Brain microvascular endothelial cell (primary cell): Measurements from ENCODE around the gene NPNT.

Experiments used
- DNase-seq: peaks from one replicate; pipeline ENCODE4 v3.0.0-alpha.2; 2020
- H3K27ac ChIP-seq: fragments of 250-450 bp; sonication (Bioruptor Pico); 2 replicates; pipeline ENCODE4 v1.5.1; 2020; ENCODE audit warnings: mild to moderate bottlenecking, moderate library complexity
- H3K27me3 ChIP-seq: fragments of 250-450 bp; sonication (Bioruptor Pico); replicated peaks from 2 replicates; pipeline ENCODE4 v1.5.1; 2020; ENCODE audit warnings: mild to moderate bottlenecking
- H3K36me3 ChIP-seq: fragments of 250-450 bp; sonication (Bioruptor Pico); replicated peaks from 2 replicates; pipeline ENCODE4 v1.5.1; 2020; ENCODE audit warnings: mild to moderate bottlenecking
- H3K4me3 ChIP-seq: 2 replicates; pipeline ENCODE4 v1.5.1; 2011; ENCODE audit warnings: low read depth, mild to moderate bottlenecking, control low read depth, low read length, moderate library complexity
- in situ Hi-C: cut with HindIII; loops from 2 replicates; pipeline ENCODE4 v1.10.0; 2017; ENCODE audit warnings: low sequenced_read_pairs, low pct_ligation_motif_present
- TF ChIP-seq, protein P1 (sequence below): IDR thresholded peaks from 2 replicates; pipeline ENCODE4 v1.5.1; 2011; ENCODE audit warnings: low read depth, mild to moderate bottlenecking, moderate library complexity, low read length, control low read depth, inconsistent platforms; ENCODE audit errors: missing control alignments

The NPNT gene

DNA sequence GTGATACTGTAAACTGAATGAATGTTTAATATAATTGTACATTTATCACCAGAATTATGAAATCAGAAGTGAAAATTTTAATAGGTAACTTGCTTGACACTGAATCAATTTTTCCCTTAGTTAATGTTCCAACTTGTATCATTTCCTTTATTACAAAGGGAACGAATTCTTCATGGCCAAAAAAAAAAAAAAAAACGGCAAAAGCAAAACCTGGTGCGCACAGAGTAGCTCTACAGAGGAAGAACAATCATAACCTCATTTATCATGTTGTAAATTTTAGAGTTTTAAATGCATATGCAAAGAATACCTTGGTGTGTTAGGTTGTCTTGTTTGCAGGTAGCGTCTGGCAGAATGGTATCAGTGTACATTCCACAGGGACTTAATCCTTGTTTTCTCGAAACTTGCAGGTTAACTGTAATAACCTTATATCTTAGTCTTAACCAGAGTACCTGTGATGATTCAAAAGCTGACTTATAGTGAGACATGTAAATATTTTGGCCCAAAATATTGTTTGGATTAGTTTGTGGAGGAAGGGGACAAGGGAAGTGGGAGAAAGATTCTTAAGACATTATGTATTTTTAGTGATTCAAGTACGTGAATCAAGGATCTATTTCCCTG, 70.0 kb downstream of the NPNT start:
- TF ChIP-seq, protein P1, sequence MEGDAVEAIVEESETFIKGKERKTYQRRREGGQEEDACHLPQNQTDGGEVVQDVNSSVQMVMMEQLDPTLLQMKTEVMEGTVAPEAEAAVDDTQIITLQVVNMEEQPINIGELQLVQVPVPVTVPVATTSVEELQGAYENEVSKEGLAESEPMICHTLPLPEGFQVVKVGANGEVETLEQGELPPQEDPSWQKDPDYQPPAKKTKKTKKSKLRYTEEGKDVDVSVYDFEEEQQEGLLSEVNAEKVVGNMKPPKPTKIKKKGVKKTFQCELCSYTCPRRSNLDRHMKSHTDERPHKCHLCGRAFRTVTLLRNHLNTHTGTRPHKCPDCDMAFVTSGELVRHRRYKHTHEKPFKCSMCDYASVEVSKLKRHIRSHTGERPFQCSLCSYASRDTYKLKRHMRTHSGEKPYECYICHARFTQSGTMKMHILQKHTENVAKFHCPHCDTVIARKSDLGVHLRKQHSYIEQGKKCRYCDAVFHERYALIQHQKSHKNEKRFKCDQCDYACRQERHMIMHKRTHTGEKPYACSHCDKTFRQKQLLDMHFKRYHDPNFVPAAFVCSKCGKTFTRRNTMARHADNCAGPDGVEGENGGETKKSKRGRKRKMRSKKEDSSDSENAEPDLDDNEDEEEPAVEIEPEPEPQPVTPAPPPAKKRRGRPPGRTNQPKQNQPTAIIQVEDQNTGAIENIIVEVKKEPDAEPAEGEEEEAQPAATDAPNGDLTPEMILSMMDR = no peak
- H3K27me3 ChIP-seq = no peaks in the 10 kb centered on the region
- no peak for DNase-seq
- no peak overlapping the region for H3K27ac ChIP-seq
- H3K36me3 ChIP-seq = no peaks in the 10 kb centered on the region
- H3K4me3 ChIP-seq = no peak overlapping the region
- in situ Hi-C loops = no loop called here

DNA sequence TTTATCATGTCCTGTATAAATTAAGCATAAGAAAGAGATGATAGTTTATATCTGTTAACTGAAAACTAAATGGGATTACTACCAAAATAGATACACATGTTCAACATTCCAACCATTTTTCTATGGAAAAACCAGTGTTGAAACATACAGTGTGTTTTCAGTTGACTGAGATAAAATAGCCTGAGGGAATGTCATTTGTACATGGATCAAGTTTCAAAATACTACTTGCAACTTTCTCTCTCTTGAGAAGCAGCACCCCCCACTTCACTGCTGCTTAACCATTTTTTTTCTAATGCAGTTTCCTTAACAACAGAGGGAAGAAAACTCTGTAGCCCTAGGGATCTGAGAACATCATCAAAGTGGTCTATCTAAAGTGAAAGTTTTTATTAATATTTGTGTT, 70.8 kb downstream of the NPNT start:
- Histone ChIP-seq H3K4me3 (no peak overlapping the region), H3K27me3 (no peaks in the 10 kb centered on the region), H3K36me3 (no peaks in the 10 kb centered on the region), H3K27ac (no peak overlapping the region)
- peak; percentile 41 for DNase-seq
- in situ Hi-C loops = no loop called here
- TF ChIP-seq, protein P1 = no peak

DNA sequence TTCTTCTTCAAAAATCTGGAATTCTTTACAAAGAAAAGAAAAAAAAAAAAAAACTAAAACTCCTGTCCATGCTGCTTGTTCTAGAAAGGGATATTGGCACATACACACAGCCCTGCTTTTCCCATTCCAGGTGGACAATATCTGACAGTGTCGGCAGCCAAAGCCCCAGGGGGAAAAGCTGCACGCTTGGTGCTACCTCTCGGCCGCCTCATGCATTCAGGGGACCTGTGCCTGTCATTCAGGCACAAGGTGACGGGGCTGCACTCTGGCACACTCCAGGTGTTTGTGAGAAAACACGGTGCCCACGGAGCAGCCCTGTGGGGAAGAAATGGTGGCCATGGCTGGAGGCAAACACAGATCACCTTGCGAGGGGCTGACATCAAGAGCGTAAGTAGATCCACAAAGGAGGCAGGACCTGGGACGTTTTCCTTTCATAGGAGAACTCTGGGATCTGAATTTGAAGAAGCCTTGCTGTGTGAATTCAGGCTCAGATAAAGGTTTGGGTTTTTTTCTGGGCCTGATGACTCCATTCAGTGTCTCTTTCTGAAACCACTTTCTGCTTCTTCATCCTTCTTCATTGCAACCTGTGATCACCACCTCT, 71.9 kb downstream of the NPNT start:
- in situ Hi-C loops = no loop called here

DNA sequence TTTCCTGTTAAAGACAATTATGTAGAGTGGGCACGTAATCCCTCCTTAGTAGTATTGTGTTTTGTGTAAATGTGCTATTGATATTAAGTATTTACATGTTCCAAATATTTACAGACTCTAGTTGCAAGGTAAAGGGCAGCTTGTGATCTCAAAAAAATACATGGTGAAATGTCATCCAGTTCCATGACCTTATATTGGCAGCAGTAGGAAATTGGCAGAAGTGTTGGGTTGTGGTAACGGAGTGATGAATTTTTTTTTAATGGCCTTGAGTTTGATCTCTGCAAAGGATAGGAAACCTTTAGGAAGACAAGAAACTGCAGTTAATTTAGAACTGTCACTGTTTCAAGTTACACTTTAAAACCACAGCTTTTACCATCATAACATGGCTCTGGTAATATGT, 74.3 kb downstream of the NPNT start:
- in situ Hi-C loops = no loop called here
- no peaks in the 10 kb centered on the region for H3K27me3 ChIP-seq

More for the DNA sequence above, 71.9 kb downstream of the NPNT start:
- no peak for DNase-seq
- Histone ChIP-seq H3K27me3 (no peaks in the 10 kb centered on the region), H3K4me3 (no peak overlapping the region), H3K27ac (no peak overlapping the region), H3K36me3 (no peaks in the 10 kb centered on the region)
- TF ChIP-seq, protein P1 = no peak

DNA sequence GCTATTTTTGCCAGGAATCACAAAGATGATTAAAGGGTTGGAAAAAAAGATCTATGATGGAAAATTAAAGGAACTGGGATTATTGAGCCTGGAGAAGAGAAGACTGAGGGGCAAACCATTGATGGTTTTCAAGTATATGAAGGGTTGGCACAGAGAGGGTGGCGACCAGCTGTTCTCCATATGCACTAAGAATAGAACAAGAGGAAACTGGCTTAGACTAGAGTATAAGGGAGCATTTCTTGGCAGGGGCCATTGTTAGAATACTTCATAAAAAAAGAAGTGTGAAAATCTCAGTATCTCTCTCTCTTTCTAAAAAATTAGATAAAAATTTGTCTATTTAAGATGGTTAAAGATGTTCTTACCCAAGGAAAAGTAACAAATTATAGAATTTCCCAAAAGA, 75.1 kb downstream of the NPNT start:
- DNase-seq = no peak
- TF ChIP-seq, protein P1 = no peak
- in situ Hi-C loops = no loop called here

More for the DNA sequence above, 74.3 kb downstream of the NPNT start:
- no peak overlapping the region for H3K4me3 ChIP-seq
- no peak for DNase-seq
- TF ChIP-seq, protein P1 = no peak
- H3K27ac ChIP-seq = no peak overlapping the region
- no peaks in the 10 kb centered on the region for H3K36me3 ChIP-seq

DNA sequence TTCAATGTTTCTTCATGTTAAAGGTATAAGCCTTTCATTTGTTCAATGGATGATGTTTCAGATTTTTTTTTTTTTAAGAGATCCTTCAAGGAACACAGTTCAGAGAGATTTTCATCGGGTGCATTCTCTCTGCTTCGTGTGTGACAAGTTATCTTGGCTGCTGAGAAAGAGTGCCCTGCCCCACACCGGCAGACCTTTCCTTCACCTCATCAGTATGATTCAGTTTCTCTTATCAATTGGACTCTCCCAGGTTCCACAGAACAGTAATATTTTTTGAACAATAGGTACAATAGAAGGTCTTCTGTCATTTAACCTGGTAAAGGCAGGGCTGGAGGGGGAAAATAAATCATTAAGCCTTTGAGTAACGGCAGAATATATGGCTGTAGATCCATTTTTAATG, 75.8 kb downstream of the NPNT start:
- Histone ChIP-seq H3K27me3 (no peaks in the 10 kb centered on the region), H3K27ac (no peak overlapping the region), H3K4me3 (no peak overlapping the region), H3K36me3 (no peaks in the 10 kb centered on the region)
- no peak for DNase-seq
- in situ Hi-C loops = no loop called here
- TF ChIP-seq, protein P1 = no peak

More for the DNA sequence above, 75.1 kb downstream of the NPNT start:
- H3K36me3 ChIP-seq = no peaks in the 10 kb centered on the region
- no peak overlapping the region for H3K4me3 ChIP-seq
- H3K27ac ChIP-seq = no peak overlapping the region
- H3K27me3 ChIP-seq = no peaks in the 10 kb centered on the region
